Measurements from ENCODE around the gene LHFPL6.

The LHFPL6 gene

DNA sequence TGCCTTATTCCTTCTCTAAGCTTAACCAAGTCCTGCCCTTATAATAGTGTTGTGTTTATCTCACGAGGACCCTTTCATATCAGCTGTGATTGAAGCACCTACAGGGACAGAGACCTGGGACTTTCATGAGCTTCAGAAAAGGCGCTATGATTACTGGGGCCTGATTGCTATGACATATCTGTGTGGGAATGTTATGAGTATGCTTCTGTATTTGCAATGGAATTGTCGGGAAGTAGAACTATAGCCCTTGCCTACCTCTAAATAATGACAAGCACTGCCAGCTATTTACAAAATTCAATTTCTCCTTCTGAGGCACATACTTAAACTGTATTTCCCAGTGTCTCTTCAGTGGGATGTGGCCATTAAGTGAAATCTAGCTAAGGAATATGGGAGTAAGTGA lies 191.5 kb downstream of the LHFPL6 start:
- no peak for DNase-seq (ENCODE audit: low spot score)

- DNase-seq (ENCODE audit: low spot score): no peak
These were observed 192.0 kb downstream of the LHFPL6 start for GRCh38 chr13:39410964-39411363.

GRCh38 chr13:39410096-39410901 lies 192.7 kb downstream of the LHFPL6 start:
- no peak for DNase-seq (ENCODE audit: low spot score)

DNA sequence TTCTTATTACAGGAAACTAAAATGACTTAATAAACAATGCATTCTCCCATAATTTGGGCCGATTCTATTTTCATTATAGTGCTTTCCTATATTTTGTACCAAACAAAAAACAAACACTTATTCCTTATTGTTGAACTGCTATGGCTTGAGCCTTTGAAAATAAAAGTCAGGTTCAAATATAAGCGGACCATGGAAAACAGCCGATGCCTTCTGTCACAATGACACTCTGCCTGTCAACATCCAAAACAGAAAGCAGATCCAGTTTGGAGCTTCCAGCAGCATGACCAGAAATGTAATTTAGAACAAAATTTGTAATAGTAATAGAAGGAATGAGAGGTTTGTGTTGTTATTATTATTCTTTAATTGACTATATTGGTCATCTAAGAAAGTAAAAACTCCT lies 194.5 kb downstream of the LHFPL6 start:
- no peak for DNase-seq (ENCODE audit: low spot score)

GRCh38 chr13:39407786-39408185 lies 195.2 kb downstream of the LHFPL6 start:
- no peak for DNase-seq (ENCODE audit: low spot score)

GRCh38 chr13:39407138-39407537 lies 195.9 kb downstream of the LHFPL6 start:
- no peak for DNase-seq (ENCODE audit: low spot score)

GRCh38 chr13:39406688-39407087 lies 196.3 kb downstream of the LHFPL6 start:
- DNase-seq (ENCODE audit: low spot score): no peak

DNA sequence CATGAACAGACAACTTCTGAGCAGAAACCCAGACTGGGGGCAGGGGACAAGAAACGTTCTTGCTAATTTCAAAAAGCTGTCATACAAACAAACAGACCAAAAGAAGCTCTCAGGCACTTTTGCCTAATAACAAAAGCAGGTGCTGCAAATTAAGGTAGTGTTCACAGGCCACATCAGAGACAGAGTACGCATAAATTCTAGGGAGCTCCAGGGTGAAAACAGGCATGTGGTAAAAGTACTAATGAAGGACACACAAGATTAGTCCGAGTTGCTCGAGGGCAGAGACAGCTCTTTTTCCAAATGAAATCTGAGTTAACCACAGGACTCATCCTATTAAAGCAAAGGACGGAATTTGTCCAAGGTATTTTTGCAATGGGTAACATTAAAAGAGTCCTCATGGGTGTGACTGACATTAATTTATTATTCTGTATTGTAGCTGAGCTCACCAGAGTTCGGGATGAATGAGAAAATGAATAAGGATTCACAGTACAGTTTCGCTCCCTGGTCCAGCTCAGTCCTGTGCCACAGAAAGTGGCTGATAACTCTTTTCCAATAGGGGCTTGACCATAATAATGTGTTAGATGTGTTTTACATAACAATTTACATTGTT lies 197.3 kb downstream of the LHFPL6 start:
- DNase-seq (ENCODE audit: low spot score): no peak

DNA sequence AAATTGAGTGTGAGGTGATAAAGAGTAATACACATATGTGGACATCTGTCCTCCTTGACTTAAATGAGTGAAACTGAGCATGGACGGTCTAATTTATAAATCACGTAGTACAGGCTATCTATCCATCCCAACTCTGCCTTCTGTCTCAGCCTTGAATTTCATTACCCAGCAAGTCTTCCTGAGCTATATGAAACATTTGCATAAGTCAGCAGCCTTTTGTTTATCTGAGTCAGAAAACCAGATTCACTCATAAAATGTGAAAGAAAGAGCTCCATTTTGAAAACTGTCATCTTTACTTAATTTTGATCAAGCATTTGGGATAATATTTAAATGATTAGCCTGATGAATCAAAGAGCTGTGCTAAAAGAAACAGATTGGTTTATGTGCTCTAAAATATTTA lies 197.9 kb downstream of the LHFPL6 start:
- no peak for DNase-seq (ENCODE audit: low spot score)

DNA sequence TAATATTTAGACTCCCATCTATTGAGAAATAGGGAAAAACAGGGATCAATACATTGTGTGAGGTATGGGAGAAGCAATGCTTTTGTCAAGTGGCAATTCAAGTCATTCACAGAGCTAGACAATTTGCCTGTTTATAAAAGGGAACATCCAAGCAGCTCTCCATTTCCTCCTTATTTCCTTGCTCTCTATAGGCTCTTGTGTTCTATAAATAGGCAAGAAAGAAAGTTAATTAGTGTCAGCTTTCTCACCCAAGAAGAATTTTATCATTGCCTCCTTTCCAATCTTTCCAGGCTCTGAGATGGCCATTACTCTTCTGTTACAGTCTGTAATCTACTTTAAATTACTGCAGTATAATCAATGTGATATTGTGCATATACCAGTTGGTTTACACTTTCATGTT lies 199.9 kb downstream of the LHFPL6 start:
- DNase-seq (ENCODE audit: low spot score): no peak

GRCh38 chr13:39402221-39402970 lies 200.6 kb downstream of the LHFPL6 start:
- DNase-seq (ENCODE audit: low spot score): no peak

GRCh38 chr13:39401756-39402155 lies 201.2 kb downstream of the LHFPL6 start:
- no peak for DNase-seq (ENCODE audit: low spot score)

GRCh38 chr13:39401046-39401705 lies 201.8 kb downstream of the LHFPL6 start:
- no peak for DNase-seq (ENCODE audit: low spot score)

- DNase-seq (ENCODE audit: low spot score): no peak
These were observed 203.9 kb downstream of the LHFPL6 start for GRCh38 chr13:39399102-39399501.

- DNase-seq (ENCODE audit: low spot score): no peak
These were observed 205.1 kb downstream of the LHFPL6 start for GRCh38 chr13:39397896-39398265.

- no peak for DNase-seq (ENCODE audit: low spot score)
These were observed 205.6 kb downstream of the LHFPL6 start for GRCh38 chr13:39397226-39397895.

DNA sequence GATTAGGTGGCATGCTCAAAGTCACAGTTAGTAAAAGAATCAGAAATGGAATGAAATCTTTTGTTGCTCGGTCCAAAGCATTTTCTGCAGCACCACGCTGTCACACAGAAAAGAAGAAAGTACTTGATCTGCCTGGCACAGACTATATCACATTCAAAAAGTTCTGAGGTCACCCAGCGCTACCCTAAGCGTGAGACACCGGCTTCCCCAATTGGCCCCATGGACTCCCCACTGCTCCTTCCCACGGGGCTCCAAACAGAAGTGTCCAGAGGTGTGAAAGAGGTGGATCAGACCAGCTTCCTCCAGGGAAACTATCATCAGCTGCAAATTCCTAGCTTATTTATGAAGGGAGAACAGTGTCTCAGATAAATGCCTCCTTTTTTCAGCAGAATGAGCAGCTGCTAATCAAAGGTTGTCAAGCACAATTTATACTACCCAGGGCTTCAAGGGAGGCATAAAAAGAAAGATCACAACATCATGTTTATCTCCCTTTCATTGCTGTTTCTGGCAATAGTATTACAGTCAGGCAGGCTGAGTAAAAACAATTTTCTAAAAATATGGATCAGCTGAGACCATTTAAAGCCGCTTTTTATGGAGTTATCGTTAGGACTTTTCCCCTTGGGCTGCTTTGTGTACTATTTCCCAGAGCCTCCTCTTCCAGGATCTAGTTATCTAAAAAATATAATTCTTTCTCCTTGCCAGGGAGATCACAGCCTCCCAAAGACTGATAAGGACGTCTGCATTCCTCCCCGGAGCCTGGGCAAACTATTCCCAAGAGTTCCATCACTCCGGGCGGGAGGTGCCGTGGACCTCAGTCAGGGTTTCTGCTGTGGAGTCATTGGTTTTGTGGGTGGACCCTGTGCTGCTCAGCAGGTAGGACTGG lies 208.0 kb downstream of the LHFPL6 start:
- no peak for DNase-seq (ENCODE audit: low spot score)

DNA sequence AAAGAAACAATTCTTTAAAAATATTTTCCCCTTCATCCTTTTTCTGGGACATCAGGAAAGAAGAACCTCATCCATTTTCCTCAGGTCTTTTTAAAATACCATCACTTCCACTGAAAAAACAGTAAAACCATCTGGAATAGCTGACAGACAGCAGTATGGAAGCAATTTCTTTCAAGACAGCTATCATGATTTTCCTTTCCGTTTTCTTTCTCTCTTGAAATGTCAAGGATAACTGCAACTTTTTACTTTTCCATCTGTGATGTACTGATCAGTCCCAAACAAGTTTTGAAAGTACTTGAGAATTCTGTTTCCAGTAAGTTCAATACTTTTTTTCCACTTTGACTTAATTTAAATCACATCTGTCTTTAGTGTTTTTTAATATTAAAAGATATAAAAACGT lies 211.2 kb downstream of the LHFPL6 start:
- no peak for DNase-seq (ENCODE audit: low spot score)

DNA sequence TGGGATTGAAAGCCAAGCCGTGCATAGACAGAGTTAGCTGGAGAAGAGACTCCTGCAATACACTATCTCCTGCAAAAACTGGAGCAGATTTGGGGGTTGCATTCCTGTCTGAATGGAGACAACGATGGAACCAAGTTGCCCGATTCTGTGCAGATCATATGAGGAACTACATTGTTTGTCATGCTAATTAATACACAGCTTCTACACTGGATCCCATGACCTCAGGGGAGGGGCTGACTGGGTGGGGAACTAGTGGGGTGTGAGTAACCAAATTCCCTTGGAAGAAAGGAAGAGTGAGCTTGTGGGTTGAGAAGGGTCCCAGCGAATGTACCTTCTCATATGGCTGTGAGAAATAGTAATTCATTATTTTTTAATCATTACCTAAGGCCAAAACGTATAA lies 214.0 kb downstream of the LHFPL6 start:
- DNase-seq (ENCODE audit: low spot score): no peak

GRCh38 chr13:39385621-39386231 lies 217.3 kb downstream of the LHFPL6 start:
- DNase-seq (ENCODE audit: low spot score): peak; percentile 67

GRCh38 chr13:39385154-39385553 lies 217.8 kb downstream of the LHFPL6 start:
- DNase-seq (ENCODE audit: low spot score): no peak

Measured in pons (tissue), 1 donor.